HL-60 (cell line): ENCODE data around the gene SIPA1L3.

Source experiments
- DNase-seq, 2 experiments: peaks; one replicate each; pipeline ENCODE4 v3.0.0-alpha.2; 2010 to 2020; ENCODE audit warnings: low read depth in 1 of 2, low spot score in 1 of 2
- H3K27ac ChIP-seq: fragments of 250-450 bp; sonication (Bioruptor Pico); replicated peaks from 2 replicates; pipeline ENCODE4 v1.5.1; 2020; ENCODE audit warnings: mild to moderate bottlenecking, moderate library complexity
- H3K27me3 ChIP-seq: fragments of 250-450 bp; sonication (Bioruptor Pico); 2 replicates; pipeline ENCODE4 v1.5.1; 2021; ENCODE audit warnings: mild to moderate bottlenecking, moderate library complexity; ENCODE audit not compliant: insufficient read depth, poor library complexity, severe bottlenecking
- H3K4me3 ChIP-seq: replicated peaks from 2 replicates; pipeline ENCODE4 v1.5.1; 2011; ENCODE audit warnings: mild to moderate bottlenecking, control low read depth, low read length; ENCODE audit not compliant: insufficient read depth
- GABPA ChIP-seq: IDR thresholded peaks from 2 replicates; pipeline ENCODE4 v1.6.1; 2012; ENCODE audit warnings: low read depth
- POLR2AphosphoS5 ChIP-seq: IDR thresholded peaks from 2 replicates; pipeline ENCODE4 v1.6.1; 2012; ENCODE audit warnings: low read depth
- SPI1 ChIP-seq: IDR thresholded peaks from 2 replicates; pipeline ENCODE4 v1.6.1; 2012; ENCODE audit warnings: low read depth, mild to moderate bottlenecking, borderline replicate concordance
- TF ChIP-seq, protein P1 (sequence below): IDR thresholded peaks from one replicate; pipeline ENCODE4 v1.5.1; 2011; ENCODE audit warnings: low read length, control low read depth, inconsistent platforms; ENCODE audit not compliant: insufficient read depth
- TF ChIP-seq, protein P2 (sequence below): IDR thresholded peaks from 2 replicates; pipeline ENCODE4 v1.6.1; 2012; ENCODE audit warnings: low read depth; ENCODE audit not compliant: insufficient replicate concordance

SIPA1L3 gene

DNA sequence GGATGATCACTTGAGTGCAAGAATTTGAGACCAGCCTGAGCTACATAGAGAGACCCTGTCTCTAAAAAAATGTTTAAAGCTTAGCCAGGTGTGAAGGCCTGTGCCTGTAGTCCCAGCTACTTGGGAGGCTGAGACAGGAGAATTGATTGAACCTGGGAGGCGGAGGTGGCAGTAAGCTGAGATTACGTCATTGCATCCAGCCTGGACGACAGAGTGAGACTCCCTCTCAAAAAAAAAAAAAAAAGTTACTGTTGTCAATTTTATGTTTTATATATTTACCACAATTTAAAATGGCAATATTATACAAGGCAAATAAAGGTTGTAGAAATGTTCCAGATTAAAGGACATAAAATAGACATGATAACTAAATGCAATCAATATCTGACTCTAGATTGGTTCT lies 29.9 kb upstream of the SIPA1L3 start:
- Histone ChIP-seq H3K27me3 (no peaks in the 10 kb centered on the region), H3K27ac (no peak overlapping the region), H3K4me3 (no peak overlapping the region)
- no peak for DNase-seq
- TF ChIP-seq POLR2AphosphoS5 = no peak
- no peak for TF ChIP-seq GABPA
- TF ChIP-seq, protein P1, sequence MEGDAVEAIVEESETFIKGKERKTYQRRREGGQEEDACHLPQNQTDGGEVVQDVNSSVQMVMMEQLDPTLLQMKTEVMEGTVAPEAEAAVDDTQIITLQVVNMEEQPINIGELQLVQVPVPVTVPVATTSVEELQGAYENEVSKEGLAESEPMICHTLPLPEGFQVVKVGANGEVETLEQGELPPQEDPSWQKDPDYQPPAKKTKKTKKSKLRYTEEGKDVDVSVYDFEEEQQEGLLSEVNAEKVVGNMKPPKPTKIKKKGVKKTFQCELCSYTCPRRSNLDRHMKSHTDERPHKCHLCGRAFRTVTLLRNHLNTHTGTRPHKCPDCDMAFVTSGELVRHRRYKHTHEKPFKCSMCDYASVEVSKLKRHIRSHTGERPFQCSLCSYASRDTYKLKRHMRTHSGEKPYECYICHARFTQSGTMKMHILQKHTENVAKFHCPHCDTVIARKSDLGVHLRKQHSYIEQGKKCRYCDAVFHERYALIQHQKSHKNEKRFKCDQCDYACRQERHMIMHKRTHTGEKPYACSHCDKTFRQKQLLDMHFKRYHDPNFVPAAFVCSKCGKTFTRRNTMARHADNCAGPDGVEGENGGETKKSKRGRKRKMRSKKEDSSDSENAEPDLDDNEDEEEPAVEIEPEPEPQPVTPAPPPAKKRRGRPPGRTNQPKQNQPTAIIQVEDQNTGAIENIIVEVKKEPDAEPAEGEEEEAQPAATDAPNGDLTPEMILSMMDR = no peak
- no peak for TF ChIP-seq SPI1
- TF ChIP-seq, protein P2, sequence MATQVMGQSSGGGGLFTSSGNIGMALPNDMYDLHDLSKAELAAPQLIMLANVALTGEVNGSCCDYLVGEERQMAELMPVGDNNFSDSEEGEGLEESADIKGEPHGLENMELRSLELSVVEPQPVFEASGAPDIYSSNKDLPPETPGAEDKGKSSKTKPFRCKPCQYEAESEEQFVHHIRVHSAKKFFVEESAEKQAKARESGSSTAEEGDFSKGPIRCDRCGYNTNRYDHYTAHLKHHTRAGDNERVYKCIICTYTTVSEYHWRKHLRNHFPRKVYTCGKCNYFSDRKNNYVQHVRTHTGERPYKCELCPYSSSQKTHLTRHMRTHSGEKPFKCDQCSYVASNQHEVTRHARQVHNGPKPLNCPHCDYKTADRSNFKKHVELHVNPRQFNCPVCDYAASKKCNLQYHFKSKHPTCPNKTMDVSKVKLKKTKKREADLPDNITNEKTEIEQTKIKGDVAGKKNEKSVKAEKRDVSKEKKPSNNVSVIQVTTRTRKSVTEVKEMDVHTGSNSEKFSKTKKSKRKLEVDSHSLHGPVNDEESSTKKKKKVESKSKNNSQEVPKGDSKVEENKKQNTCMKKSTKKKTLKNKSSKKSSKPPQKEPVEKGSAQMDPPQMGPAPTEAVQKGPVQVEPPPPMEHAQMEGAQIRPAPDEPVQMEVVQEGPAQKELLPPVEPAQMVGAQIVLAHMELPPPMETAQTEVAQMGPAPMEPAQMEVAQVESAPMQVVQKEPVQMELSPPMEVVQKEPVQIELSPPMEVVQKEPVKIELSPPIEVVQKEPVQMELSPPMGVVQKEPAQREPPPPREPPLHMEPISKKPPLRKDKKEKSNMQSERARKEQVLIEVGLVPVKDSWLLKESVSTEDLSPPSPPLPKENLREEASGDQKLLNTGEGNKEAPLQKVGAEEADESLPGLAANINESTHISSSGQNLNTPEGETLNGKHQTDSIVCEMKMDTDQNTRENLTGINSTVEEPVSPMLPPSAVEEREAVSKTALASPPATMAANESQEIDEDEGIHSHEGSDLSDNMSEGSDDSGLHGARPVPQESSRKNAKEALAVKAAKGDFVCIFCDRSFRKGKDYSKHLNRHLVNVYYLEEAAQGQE = no peak

- no peaks in the 10 kb centered on the region for H3K27me3 ChIP-seq
- H3K4me3 ChIP-seq = no peak overlapping the region
- no peak for DNase-seq
- no peak for TF ChIP-seq SPI1
- TF ChIP-seq, protein P1 = no peak
- TF ChIP-seq POLR2AphosphoS5 = no peak
- TF ChIP-seq, protein P2 = no peak
- no peak for TF ChIP-seq GABPA
- no peak overlapping the region for H3K27ac ChIP-seq
Observed at GRCh38 chr19:37885392-37885791, 21.6 kb upstream of the SIPA1L3 start.

GRCh38 chr19:37886571-37886970 lies 20.4 kb upstream of the SIPA1L3 start:
- H3K4me3 ChIP-seq = no peak overlapping the region
- no peaks in the 10 kb centered on the region for H3K27me3 ChIP-seq
- TF ChIP-seq, protein P1 = no peak
- no peak for TF ChIP-seq GABPA
- TF ChIP-seq POLR2AphosphoS5 = no peak
- TF ChIP-seq, protein P2 = no peak
- TF ChIP-seq SPI1 = no peak
- DNase-seq = no peak
- H3K27ac ChIP-seq = no peak overlapping the region
